ENCODE results near the gene MED26.

The MED26 gene

GRCh38 chr19:16649734-16650133, 21.7 kb upstream of the MED26 start:
- DNase-seq: no peak

GRCh38 chr19:16645140-16645539, 17.1 kb upstream of the MED26 start:
- no peak for DNase-seq

GRCh38 chr19:16641695-16642094, 13.7 kb upstream of the MED26 start:
- no peak for DNase-seq

- DNase-seq: peak in 1 of 2 experiments; percentile 51
These were observed 12.9 kb upstream of the MED26 start for GRCh38 chr19:16640951-16641350.

GRCh38 chr19:16638666-16639065, 10.7 kb upstream of the MED26 start:
- no peak for DNase-seq

- DNase-seq: no peak
These were observed 9.5 kb upstream of the MED26 start for GRCh38 chr19:16637535-16637934.

- DNase-seq: no peak
These were observed 3.5 kb upstream of the MED26 start for GRCh38 chr19:16631465-16631864.

GRCh38 chr19:16628984-16629691, 1.1 kb upstream of the MED26 start:
- DNase-seq: no peak

- no peak for DNase-seq
These were observed 149 bp downstream of the MED26 start for GRCh38 chr19:16627928-16628182.

- DNase-seq: no peak
These were observed 644 bp downstream of the MED26 start for GRCh38 chr19:16627193-16627927.

GRCh38 chr19:16626796-16627192, 1.2 kb downstream of the MED26 start:
- DNase-seq: no peak

- DNase-seq: no peak
These were observed 2.6 kb downstream of the MED26 start for GRCh38 chr19:16625163-16625958.

GRCh38 chr19:16624236-16624635, 3.8 kb downstream of the MED26 start:
- DNase-seq: no peak

- DNase-seq: no peak
These were observed 4.4 kb downstream of the MED26 start for GRCh38 chr19:16623576-16623975.

- no peak for DNase-seq
These were observed 4.9 kb downstream of the MED26 start for GRCh38 chr19:16623066-16623465.

GRCh38 chr19:16621165-16621800, 6.7 kb downstream of the MED26 start:
- no peak for DNase-seq

- no peak for DNase-seq
These were observed 7.4 kb downstream of the MED26 start for GRCh38 chr19:16620584-16620983.

GRCh38 chr19:16620018-16620417, 8.0 kb downstream of the MED26 start:
- DNase-seq: no peak

GRCh38 chr19:16619457-16619856, 8.5 kb downstream of the MED26 start:
- DNase-seq: no peak

- no peak for DNase-seq
These were observed 9.8 kb downstream of the MED26 start for GRCh38 chr19:16618248-16618647.

- DNase-seq: no peak
These were observed 12.2 kb downstream of the MED26 start for GRCh38 chr19:16615808-16616207.

- no peak for DNase-seq
These were observed 13.1 kb downstream of the MED26 start for GRCh38 chr19:16614941-16615340.

GRCh38 chr19:16613841-16614240, 14.2 kb downstream of the MED26 start:
- DNase-seq: no peak

- no peak for DNase-seq
These were observed 15.4 kb downstream of the MED26 start for GRCh38 chr19:16612636-16613035.
